Right atrium auricular region (tissue), 2 donors: ENCODE data around the gene JARID2. TPM values are rescaled to one million over a fixed set of nuclear protein-coding genes. Genes with fewer than 3 reads are reported as not detected.

ENCODE experiments used
- DNase-seq: peaks from one replicate; pipeline ENCODE4 v3.0.0-alpha.2; 2019; ENCODE audit warnings: low spot score
- H3K27ac ChIP-seq, 2 donors: fragments of 200-600 bp; sonication (generic); 1 replicate in 1 of 2; 2 replicates in 1 of 2; pipeline ENCODE4 v1.5.1; 2016 to 2019
- H3K27me3 ChIP-seq, 2 donors: fragments of 200-600 bp; sonication (generic); one replicate each; pipeline versions ENCODE4 v1.5.1 to v1.6.0; 2017 to 2019
- H3K36me3 ChIP-seq: fragments of 200-600 bp; sonication (generic); one replicate; pipeline ENCODE4 v1.5.1; 2016
- H3K4me1 ChIP-seq, 2 donors: fragments of 200-600 bp; sonication (generic); one replicate each; pipeline versions ENCODE4 v1.5.1 to v1.6.0; 2017 to 2019
- H3K4me3 ChIP-seq, 2 donors: fragments of 200-600 bp; sonication (generic); 1 replicate in 1 of 2; 2 replicates in 1 of 2; pipeline ENCODE4 v1.5.1; 2017 to 2019; ENCODE audit warnings: mild to moderate bottlenecking in 1 of 2, moderate library complexity in 1 of 2
- H3K9me3 ChIP-seq, 2 donors: fragments of 200-600 bp; sonication (generic); one replicate each; pipeline ENCODE4 v1.5.1; 2019
- CTCF ChIP-seq, 2 donors: fragments of 200-600 bp; sonication (generic); IDR thresholded peaks; one replicate each; pipeline ENCODE4 v1.5.1; 2019; ENCODE audit warnings: antibody characterized with exemption in 2 of 2
- total RNA-seq, 2 donors: library from RNA; depleted of rRNA; stranded (reverse); fragments of >200 nt; gene quantifications; one replicate each; pipeline ENCODE4 v1.1.0, GENCODE V29; 2016

JARID2 gene
- total RNA-seq, 2 donors from 2014 or later, result 6.5 to 6.7 TPM

- Histone ChIP-seq H3K4me3 (no peak overlapping the region), H3K36me3 (no peaks in the 10 kb centered on the region), H3K9me3 (no peaks in the 10 kb centered on the region), H3K27ac (peak overlapping the region; percentile 40 to 55), H3K27me3 (no peaks in the 10 kb centered on the region), H3K4me1 (peaks cover 0 to 75% of the 10 kb centered on the region in 2 donors)
- DNase-seq, result no peak
- TF ChIP-seq CTCF (IDR thresholded peaks at IDR 0.05), result no peak
Observed at GRCh38 chr6:15264412-15264811, 18.5 kb downstream of the JARID2 start.

GRCh38 chr6:15264902-15265761, 19.3 kb downstream of the JARID2 start:
- no peaks in the 10 kb centered on the region for H3K36me3 ChIP-seq
- no peak for TF ChIP-seq CTCF (IDR thresholded peaks at IDR 0.05)
- H3K27ac ChIP-seq, result peak overlapping the region; percentile 40 to 55
- no peak overlapping the region for H3K4me3 ChIP-seq
- H3K4me1 ChIP-seq, result peaks cover 0 to 72% of the 10 kb centered on the region in 2 donors
- H3K27me3 ChIP-seq, result no peaks in the 10 kb centered on the region
- H3K9me3 ChIP-seq, result no peaks in the 10 kb centered on the region
- DNase-seq, result no peak

- H3K4me3 ChIP-seq, result no peak overlapping the region
- H3K4me1 ChIP-seq, result peaks cover 0 to 66% of the 10 kb centered on the region in 2 donors
- peak overlapping the region; percentile 40 to 55 for H3K27ac ChIP-seq
Observed at GRCh38 chr6:15265787-15266186, 19.9 kb downstream of the JARID2 start.

GRCh38 chr6:15266423-15266996, 20.6 kb downstream of the JARID2 start:
- DNase-seq, result no peak
- Histone ChIP-seq H3K4me3 (no peak overlapping the region), H3K27me3 (no peaks in the 10 kb centered on the region), H3K36me3 (no peaks in the 10 kb centered on the region), H3K4me1 (peaks cover 0 to 63% of the 10 kb centered on the region in 2 donors), H3K9me3 (no peaks in the 10 kb centered on the region), H3K27ac (peak overlapping the region; percentile 40 to 55)
- no peak for TF ChIP-seq CTCF (IDR thresholded peaks at IDR 0.05)

More at GRCh38 chr6:15265787-15266186, 19.9 kb downstream of the JARID2 start:
- H3K27me3 ChIP-seq, result no peaks in the 10 kb centered on the region
- no peak for TF ChIP-seq CTCF (IDR thresholded peaks at IDR 0.05)
- no peak for DNase-seq
- no peaks in the 10 kb centered on the region for H3K9me3 ChIP-seq
- no peaks in the 10 kb centered on the region for H3K36me3 ChIP-seq

- H3K27me3 ChIP-seq, result no peaks in the 10 kb centered on the region
- H3K27ac ChIP-seq, result peak overlapping the region; percentile 40 to 55
- H3K9me3 ChIP-seq, result no peaks in the 10 kb centered on the region
- peaks cover 0 to 63% of the 10 kb centered on the region in 2 donors for H3K4me1 ChIP-seq
- no peak for DNase-seq
- no peak for TF ChIP-seq CTCF (IDR thresholded peaks at IDR 0.05)
- no peaks in the 10 kb centered on the region for H3K36me3 ChIP-seq
- H3K4me3 ChIP-seq, result no peak overlapping the region
Observed at GRCh38 chr6:15267221-15267620, 21.4 kb downstream of the JARID2 start.
